Right atrium auricular region (tissue), 2 donors: Measurements from ENCODE around the gene NAXE. TPM values are rescaled to one million over a fixed set of nuclear protein-coding genes. Genes with fewer than 3 reads are reported as not detected.
A peak's percentile ranks its signal among the peaks of the same experiment; 100 is the strongest.
"Not testable (repeated sequence)": the region's sequence is repeated elsewhere in the genome, so short reads cannot be mapped to it uniquely, and the experiment has no call there.

Experiments used
- DNase-seq: peaks from one replicate; pipeline ENCODE4 v3.0.0-alpha.2; 2019; ENCODE audit warnings: low spot score
- H3K27ac ChIP-seq, 2 donors: fragments of 200-600 bp; sonication (generic); 1 replicate in 1 of 2; 2 replicates in 1 of 2; pipeline ENCODE4 v1.5.1; 2016 to 2019
- H3K27me3 ChIP-seq, 2 donors: fragments of 200-600 bp; sonication (generic); one replicate each; pipeline versions ENCODE4 v1.5.1 to v1.6.0; 2017 to 2019
- H3K36me3 ChIP-seq: fragments of 200-600 bp; sonication (generic); one replicate; pipeline ENCODE4 v1.5.1; 2016
- H3K4me1 ChIP-seq, 2 donors: fragments of 200-600 bp; sonication (generic); one replicate each; pipeline versions ENCODE4 v1.5.1 to v1.6.0; 2017 to 2019
- H3K4me3 ChIP-seq, 2 donors: fragments of 200-600 bp; sonication (generic); 1 replicate in 1 of 2; 2 replicates in 1 of 2; pipeline ENCODE4 v1.5.1; 2017 to 2019; ENCODE audit warnings: mild to moderate bottlenecking in 1 of 2, moderate library complexity in 1 of 2
- H3K9me3 ChIP-seq, 2 donors: fragments of 200-600 bp; sonication (generic); one replicate each; pipeline ENCODE4 v1.5.1; 2019
- total RNA-seq, 2 donors: library from RNA; depleted of rRNA; stranded (reverse); fragments of >200 nt; gene quantifications; one replicate each; pipeline ENCODE4 v1.1.0, GENCODE V29; 2016
- TF ChIP-seq, protein P1 (sequence below), 2 donors: fragments of 200-600 bp; sonication (generic); IDR thresholded peaks; one replicate each; pipeline ENCODE4 v1.5.1; 2019; ENCODE audit warnings: antibody characterized with exemption in 2 of 2

NAXE gene
- total RNA-seq, 2 donors from 2014 or later, result 85.3 to 96.3 TPM

GRCh38 chr1:156584813-156585212 is 6.8 kb upstream of the NAXE start:
- Histone ChIP-seq H3K4me3 (no peak overlapping the region), H3K36me3 (no peaks in the 10 kb centered on the region), H3K27ac (no peak overlapping the region), H3K9me3 (no peaks in the 10 kb centered on the region), H3K27me3 (no peaks in the 10 kb centered on the region), H3K4me1 (peaks cover 0 to 6% of the 10 kb centered on the region in 2 donors)
- no peak for DNase-seq
- TF ChIP-seq, protein P1, sequence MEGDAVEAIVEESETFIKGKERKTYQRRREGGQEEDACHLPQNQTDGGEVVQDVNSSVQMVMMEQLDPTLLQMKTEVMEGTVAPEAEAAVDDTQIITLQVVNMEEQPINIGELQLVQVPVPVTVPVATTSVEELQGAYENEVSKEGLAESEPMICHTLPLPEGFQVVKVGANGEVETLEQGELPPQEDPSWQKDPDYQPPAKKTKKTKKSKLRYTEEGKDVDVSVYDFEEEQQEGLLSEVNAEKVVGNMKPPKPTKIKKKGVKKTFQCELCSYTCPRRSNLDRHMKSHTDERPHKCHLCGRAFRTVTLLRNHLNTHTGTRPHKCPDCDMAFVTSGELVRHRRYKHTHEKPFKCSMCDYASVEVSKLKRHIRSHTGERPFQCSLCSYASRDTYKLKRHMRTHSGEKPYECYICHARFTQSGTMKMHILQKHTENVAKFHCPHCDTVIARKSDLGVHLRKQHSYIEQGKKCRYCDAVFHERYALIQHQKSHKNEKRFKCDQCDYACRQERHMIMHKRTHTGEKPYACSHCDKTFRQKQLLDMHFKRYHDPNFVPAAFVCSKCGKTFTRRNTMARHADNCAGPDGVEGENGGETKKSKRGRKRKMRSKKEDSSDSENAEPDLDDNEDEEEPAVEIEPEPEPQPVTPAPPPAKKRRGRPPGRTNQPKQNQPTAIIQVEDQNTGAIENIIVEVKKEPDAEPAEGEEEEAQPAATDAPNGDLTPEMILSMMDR (IDR thresholded peaks at IDR 0.05), result no peak

GRCh38 chr1:156586323-156586722 is 5.3 kb upstream of the NAXE start:
- no peak overlapping the region for H3K27ac ChIP-seq
- H3K4me1 ChIP-seq, result peaks cover 0 to 11% of the 10 kb centered on the region in 2 donors
- no peaks in the 10 kb centered on the region for H3K27me3 ChIP-seq
- H3K36me3 ChIP-seq, result no peaks in the 10 kb centered on the region
- H3K4me3 ChIP-seq, result no peak overlapping the region
- TF ChIP-seq, protein P1 (IDR thresholded peaks at IDR 0.05), result no peak
- no peak for DNase-seq
- no peaks in the 10 kb centered on the region for H3K9me3 ChIP-seq

GRCh38 chr1:156586892-156587477 is 4.6 kb upstream of the NAXE start:
- H3K4me1 ChIP-seq, result peaks cover 0 to 12% of the 10 kb centered on the region in 2 donors
- TF ChIP-seq, protein P1 (IDR thresholded peaks at IDR 0.05), result no peak

GRCh38 chr1:156587927-156588326 is 3.6 kb upstream of the NAXE start:
- not testable (repeated sequence) for H3K36me3 ChIP-seq, H3K4me3 ChIP-seq, H3K9me3 ChIP-seq, H3K27me3 ChIP-seq, H3K27ac ChIP-seq, DNase-seq
- H3K4me1 ChIP-seq, result peaks cover 0 to 19% of the 10 kb centered on the region in 2 donors

More at GRCh38 chr1:156586892-156587477, 4.6 kb upstream of the NAXE start:
- no peak overlapping the region for H3K4me3 ChIP-seq
- no peak overlapping the region for H3K27ac ChIP-seq
- no peaks in the 10 kb centered on the region for H3K36me3 ChIP-seq
- no peaks in the 10 kb centered on the region for H3K27me3 ChIP-seq
- no peaks in the 10 kb centered on the region for H3K9me3 ChIP-seq
- no peak for DNase-seq

DNA sequence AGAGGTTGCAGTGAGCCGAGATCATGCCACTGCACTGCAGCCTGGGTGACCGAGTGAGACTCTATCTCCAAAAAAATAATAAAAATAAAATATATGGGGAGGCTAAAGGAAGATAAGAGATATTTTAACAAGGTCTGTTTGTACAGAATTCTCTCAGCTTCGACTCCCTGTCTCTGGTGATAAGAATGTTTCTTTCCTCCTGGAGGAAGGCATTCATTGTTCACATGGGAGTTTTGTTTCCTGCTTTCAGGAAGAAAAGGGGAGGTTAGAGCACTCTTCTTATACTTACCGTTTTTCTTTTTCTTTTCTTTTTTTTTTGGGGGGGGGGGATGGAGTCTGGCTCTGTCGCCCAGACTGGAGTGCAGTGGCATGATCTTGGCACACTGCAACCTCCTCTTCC is 2.0 kb upstream of the NAXE start:
- Histone ChIP-seq H3K36me3 (peaks cover 12% of the 10 kb centered on the region), H3K27me3 (no peaks in the 10 kb centered on the region), H3K27ac (no peak overlapping the region), H3K9me3 (no peaks in the 10 kb centered on the region), H3K4me3 (no peak overlapping the region), H3K4me1 (peaks cover 0 to 14% of the 10 kb centered on the region in 2 donors)
- TF ChIP-seq, protein P1 (IDR thresholded peaks at IDR 0.05), result no peak
- no peak for DNase-seq

GRCh38 chr1:156590326-156591180 is 1.0 kb upstream of the NAXE start:
- Histone ChIP-seq H3K9me3 (no peaks in the 10 kb centered on the region), H3K36me3 (peaks cover 22% of the 10 kb centered on the region), H3K4me1 (peaks cover 0 to 14% of the 10 kb centered on the region in 2 donors), H3K27me3 (no peaks in the 10 kb centered on the region), H3K27ac (peak overlapping the region; percentile 84 to 86), H3K4me3 (peak overlapping the region in 1 of 2 donors; percentile 71)
- DNase-seq, result no peak
- TF ChIP-seq, protein P1 (IDR thresholded peaks at IDR 0.05), result no peak
